ENCODE results near the gene SYTL2. TPM values are rescaled to one million over a fixed set of nuclear protein-coding genes. Genes with fewer than 3 reads are reported as not detected.
"Not testable (repeated sequence)": the region's sequence is repeated elsewhere in the genome, so short reads cannot be mapped to it uniquely, and the experiment has no call there.

Gene SYTL2
- total RNA-seq, 2 experiments from 2014 or later = 28.7 to 39.3 TPM

DNA sequence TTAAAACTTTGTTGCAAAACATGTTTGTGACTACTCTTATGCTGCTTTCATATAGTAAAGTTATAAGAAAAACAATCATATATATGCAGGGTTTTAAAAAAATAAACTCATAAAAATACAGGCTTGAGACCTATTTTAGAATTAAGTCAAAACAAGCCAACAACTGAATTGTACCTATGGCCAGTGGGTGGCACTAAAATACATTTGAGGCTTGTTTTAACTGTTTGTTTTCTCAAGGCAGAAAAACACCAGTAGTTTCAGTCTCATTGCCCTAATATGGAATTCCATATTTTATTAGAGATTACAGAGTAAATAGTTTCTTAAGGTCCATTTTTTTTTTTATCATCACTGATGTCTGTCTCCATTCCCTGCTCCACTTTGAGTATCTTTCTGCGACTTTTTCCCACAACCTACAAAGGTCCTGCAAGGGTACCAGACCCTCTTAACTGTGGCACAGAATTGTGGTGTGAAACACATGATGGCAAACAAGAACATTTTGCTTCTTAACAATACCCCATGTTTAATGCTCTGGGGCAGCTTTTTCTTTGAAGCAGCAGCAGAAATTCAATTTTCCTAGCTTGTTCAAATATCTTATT, 116.5 kb downstream of the SYTL2 start:
- H3K4me3 Mint-ChIP-seq = no peak overlapping the region
- DNase-seq = no peak
- no peak for ATAC-seq (ENCODE audit: low read depth)
- peaks cover 15% of the 10 kb centered on the region for H3K36me3 Mint-ChIP-seq
- H3K27me3 Mint-ChIP-seq = no peaks in the 10 kb centered on the region
- no peaks in the 10 kb centered on the region for H3K9me3 Mint-ChIP-seq
- POLR2A ChIA-PET = interaction anchor here (1.0 to 1.3 kb wide), 2 partner anchors 29 to 59 kb away, joined by 3 to 4 read pairs; partner anchors contain the start of gene CREBZF
- peaks cover 18% of the 10 kb centered on the region for H3K4me1 Mint-ChIP-seq
- H3K27ac Mint-ChIP-seq = no peak overlapping the region

DNA sequence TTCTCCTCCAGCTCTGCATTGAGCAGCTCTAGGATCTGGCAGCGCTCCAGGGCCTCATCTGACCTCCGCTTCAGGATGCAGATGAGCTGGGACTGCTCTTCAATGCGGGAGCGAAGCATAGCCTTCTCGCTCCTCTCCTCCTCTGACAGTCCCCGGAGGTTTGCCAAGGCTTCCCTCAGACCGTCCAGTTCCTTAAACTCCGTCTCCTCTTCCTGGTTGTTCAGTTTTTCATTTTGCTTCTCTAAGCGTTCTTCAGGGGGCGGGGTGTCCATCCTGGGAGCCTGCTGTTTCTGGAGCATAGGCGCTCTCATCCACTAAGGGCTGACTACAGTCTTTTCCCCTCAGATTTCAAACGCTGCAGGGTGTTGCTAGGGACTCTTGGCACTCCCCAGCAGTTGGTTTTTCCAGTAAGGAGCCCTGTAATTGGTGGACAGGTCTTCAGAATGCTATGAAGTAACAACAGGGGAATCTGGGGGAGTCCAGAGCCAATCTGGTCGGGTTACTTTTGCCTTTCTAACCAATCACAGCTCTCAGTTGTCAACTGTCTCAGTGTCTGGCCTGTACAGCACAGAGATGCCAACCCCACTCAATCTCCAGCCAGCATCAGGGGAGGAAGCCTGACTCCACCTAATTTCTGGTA, 125.0 kb downstream of the SYTL2 start, which contains the start of gene CCDC89:
CCDC89 (minus strand) TSS at position 376 of the 640 bp plus-strand sequence; CDS start at position 311, 65 bp downstream.
- Mint-ChIP-seq H3K9me3 (no peaks in the 10 kb centered on the region), H3K4me1 (peaks cover 20% of the 10 kb centered on the region), H3K36me3 (peaks cover 7% of the 10 kb centered on the region), H3K27ac (no peak within 1 kb of the TSS), H3K4me3 (no peak within 1 kb of the TSS), H3K27me3 (no peaks in the 10 kb centered on the region)
- POLR2A ChIA-PET = no interaction called here
- no peak for DNase-seq
- no peak for ATAC-seq (ENCODE audit: low read depth)

DNA sequence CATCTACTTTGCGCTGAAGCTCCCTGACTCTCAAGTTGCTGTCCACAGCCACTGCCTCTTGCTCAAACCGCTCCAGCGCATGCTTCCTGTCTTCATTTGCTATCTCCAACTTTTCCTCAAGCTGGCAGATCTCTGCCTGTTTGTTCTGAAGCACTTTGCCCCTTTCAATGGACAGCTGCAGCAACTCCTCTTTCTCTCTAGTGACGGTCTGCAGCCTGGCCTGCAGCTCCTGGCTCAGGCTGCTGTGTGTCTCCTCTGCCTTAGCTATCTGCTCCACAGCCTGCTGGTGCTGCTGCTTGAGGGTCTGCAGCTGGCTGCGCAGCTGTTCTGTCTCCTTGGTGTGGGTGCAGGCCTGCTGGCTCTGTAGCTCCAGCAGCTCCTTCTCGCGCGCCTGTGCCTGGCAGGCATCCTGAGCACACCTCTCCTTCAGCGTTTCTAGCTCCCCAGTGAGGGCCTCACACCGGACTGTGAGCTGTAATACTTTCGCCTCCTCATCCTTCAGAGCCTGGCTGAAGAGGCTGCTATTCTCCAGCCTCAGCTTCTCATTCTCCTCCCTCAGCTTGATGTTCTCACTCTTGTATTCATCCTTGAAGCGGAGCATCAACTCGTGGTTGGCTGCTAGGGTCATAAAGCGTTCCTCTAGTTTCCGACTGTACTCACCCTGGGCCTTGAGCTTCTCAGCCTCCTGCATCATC, 125.7 kb downstream of the SYTL2 start:
- Mint-ChIP-seq H3K4me3 (no peak overlapping the region), H3K27ac (no peak overlapping the region)
- POLR2A ChIA-PET = no interaction called here

GRCh38 chr11:85682330-85683305, 128.3 kb downstream of the SYTL2 start:
- H3K27ac Mint-ChIP-seq = peak overlapping the region; percentile 84
- peaks cover 14% of the 10 kb centered on the region for H3K4me1 Mint-ChIP-seq
- POLR2A ChIA-PET = interaction anchor here (0.7 to 3.2 kb wide), 3 partner anchors 18 to 474 kb away, joined by 5 to 20 read pairs (median 5); partner anchors contain the start of genes CREBZF and DLG2
- DNase-seq (peak; percentile 79), ATAC-seq (ENCODE audit: low read depth) (peak; percentile 95)
- peak overlapping the region; percentile 88 for H3K4me3 Mint-ChIP-seq
- no peaks in the 10 kb centered on the region for H3K27me3 Mint-ChIP-seq
- no peaks in the 10 kb centered on the region for H3K9me3 Mint-ChIP-seq
- peaks cover 3% of the 10 kb centered on the region for H3K36me3 Mint-ChIP-seq

More for the DNA sequence above, 125.7 kb downstream of the SYTL2 start:
- Mint-ChIP-seq H3K9me3 (no peaks in the 10 kb centered on the region), H3K27me3 (no peaks in the 10 kb centered on the region), H3K4me1 (peaks cover 15% of the 10 kb centered on the region), H3K36me3 (peaks cover 3% of the 10 kb centered on the region)
- ATAC-seq (ENCODE audit: low read depth) = no peak
- DNase-seq = no peak

DNA sequence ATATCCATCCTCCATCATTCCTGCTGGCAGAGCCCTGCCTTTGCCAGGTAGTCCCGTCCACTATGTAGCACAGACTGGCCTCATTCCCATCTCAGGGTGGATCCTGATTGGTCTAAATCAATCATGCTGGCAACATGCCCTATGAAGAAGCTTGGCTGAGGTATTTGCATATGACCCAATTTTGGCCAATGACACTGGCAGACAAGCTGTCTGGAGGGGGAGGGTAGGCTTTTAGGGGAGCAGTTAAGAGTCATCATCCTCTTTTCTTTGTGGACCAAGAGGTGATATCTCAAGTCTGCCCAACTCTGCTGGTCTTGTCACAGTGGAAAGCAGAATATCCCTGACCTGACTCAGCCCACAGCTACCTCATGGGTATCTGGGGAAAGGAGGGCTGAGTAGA, 130.0 kb downstream of the SYTL2 start:
- ATAC-seq (ENCODE audit: low read depth) (no peak), DNase-seq (no peak)
- Mint-ChIP-seq H3K4me1 (peaks cover 14% of the 10 kb centered on the region), H3K27me3 (no peaks in the 10 kb centered on the region), H3K4me3 (no peak overlapping the region), H3K9me3 (no peaks in the 10 kb centered on the region), H3K27ac (no peak overlapping the region), H3K36me3 (peaks cover 3% of the 10 kb centered on the region)
- POLR2A ChIA-PET = interaction anchor here (0.6 to 3.2 kb wide), 4 partner anchors 10 to 143 kb away, joined by 3 to 20 read pairs (median 5); partner anchors contain the start of gene CREBZF

DNA sequence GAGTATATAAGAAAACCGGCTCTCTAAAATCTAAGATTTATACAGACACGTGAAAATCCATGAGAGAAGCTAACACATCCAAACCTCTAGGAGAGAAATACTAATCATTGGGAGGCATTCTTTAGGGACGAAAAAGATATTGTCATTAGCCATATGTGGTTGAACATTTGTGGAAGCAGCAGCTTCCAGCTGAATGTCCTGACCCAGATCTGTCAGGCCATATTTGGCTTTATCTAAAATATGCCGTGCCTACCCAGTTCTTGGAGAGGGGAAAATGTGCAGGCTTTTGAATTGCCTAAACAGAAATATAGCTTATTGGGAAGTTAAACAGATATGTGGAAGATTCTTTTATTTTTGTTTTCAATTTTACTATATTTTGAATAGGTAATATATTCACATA, 131.4 kb downstream of the SYTL2 start:
- H3K27ac Mint-ChIP-seq = no peak overlapping the region
- POLR2A ChIA-PET = interaction anchor here (0.6 to 3.2 kb wide), 4 partner anchors 15 to 149 kb away, joined by 3 to 20 read pairs (median 4); partner anchors contain the start of genes CREBZF and TMEM126A
- no peak overlapping the region for H3K4me3 Mint-ChIP-seq
- peaks cover 3% of the 10 kb centered on the region for H3K27me3 Mint-ChIP-seq
- ATAC-seq (ENCODE audit: low read depth) (no peak), DNase-seq (no peak)
- H3K9me3 Mint-ChIP-seq = no peaks in the 10 kb centered on the region
- H3K4me1 Mint-ChIP-seq = peaks cover 14% of the 10 kb centered on the region
- peaks cover 3% of the 10 kb centered on the region for H3K36me3 Mint-ChIP-seq

DNA sequence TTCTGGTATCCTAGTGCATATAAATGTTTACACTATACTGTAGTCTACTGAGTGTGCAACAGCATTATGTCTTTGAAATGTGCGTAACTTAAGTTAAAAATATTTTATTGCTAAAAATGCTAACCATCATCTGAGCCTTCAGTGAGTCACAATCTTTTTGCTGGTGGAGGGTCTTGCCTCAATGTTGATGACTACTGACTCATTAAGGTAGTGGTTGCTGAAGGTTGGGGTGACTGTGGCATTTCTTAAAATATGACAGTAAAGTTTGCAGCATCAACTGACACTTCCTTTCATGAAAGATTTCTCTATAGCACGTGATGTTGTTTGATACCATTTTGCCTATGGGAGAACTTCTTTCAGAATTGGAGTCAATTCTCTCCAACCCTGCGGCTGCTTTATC, 137.5 kb downstream of the SYTL2 start:
- peaks cover 8% of the 10 kb centered on the region for H3K36me3 Mint-ChIP-seq
- H3K27me3 Mint-ChIP-seq = peaks cover 8% of the 10 kb centered on the region
- H3K4me3 Mint-ChIP-seq = no peak overlapping the region
- no peak overlapping the region for H3K27ac Mint-ChIP-seq
- H3K9me3 Mint-ChIP-seq = peaks cover 5% of the 10 kb centered on the region
- DNase-seq (no peak), ATAC-seq (ENCODE audit: low read depth) (peak; percentile 39)
- peaks cover 2% of the 10 kb centered on the region for H3K4me1 Mint-ChIP-seq
- POLR2A ChIA-PET = no interaction called here

DNA sequence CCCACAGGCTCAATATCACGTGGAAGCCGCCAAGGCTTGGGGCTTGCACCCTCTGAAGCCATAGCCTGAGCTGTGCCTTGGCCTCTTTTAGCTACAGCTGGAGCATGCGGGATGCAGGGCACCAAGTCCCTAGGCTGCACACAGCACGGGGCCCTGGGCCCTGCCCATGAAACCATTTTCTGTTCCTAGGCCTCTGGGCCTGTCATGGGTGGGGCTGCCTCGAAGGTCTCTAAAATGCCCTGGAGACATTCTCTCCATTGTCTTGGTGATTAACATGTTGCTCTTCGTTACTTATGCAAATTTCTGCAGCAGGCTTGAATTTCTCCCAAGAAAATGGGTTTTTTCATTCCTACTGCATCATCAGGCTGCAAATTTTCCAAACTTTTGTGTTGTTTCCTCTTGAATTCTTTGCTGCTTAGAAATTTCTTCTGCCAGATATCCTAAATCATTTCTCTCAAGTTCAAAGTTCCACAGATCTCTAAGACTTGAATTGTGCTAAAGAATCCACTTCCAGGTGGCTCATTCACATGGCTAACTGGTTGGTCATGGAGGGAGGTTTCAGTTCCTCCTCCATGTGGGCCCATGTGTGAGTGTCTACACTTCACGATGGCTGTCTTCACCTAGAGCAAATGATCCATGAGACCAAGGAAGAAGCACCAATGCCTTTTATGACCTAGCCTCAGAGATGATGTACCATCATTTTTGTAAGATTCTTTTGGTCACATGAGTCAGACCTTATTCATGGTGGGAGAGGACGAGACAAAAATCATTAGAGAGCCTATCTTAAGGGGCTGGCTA, 138.6 kb downstream of the SYTL2 start:
- Mint-ChIP-seq H3K27me3 (peaks cover 8% of the 10 kb centered on the region), H3K4me3 (no peak overlapping the region), H3K27ac (no peak overlapping the region), H3K9me3 (peaks cover 5% of the 10 kb centered on the region), H3K4me1 (peaks cover 2% of the 10 kb centered on the region), H3K36me3 (peaks cover 8% of the 10 kb centered on the region)
- DNase-seq (no peak), ATAC-seq (ENCODE audit: low read depth) (no peak)
- POLR2A ChIA-PET = no interaction called here

- ATAC-seq (ENCODE audit: low read depth); POLR2A ChIA-PET; H3K36me3 Mint-ChIP-seq; H3K27ac Mint-ChIP-seq; H3K4me1 Mint-ChIP-seq; H3K27me3 Mint-ChIP-seq; DNase-seq; H3K9me3 Mint-ChIP-seq; H3K4me3 Mint-ChIP-seq: not testable (repeated sequence)
Measured at GRCh38 chr11:85670949-85671663, 139.8 kb downstream of the SYTL2 start.

DNA sequence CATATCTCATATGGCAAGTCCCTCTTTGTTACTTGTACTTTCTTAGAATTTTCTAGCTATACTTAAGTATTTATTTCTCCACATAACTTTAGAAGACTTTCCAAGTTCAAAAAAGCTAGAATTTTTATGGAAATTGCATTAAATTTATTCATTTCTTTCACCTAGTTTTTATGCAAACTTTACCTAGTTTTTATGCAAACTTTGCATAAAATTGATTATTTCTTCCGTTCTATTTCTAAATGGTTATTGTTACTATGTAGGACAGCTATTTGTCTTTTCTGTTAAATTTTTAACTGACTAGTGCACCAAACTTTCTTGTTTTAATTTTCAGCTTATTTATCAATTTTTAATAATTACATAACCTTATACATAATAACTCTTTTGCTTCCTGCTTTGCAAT, 142.8 kb downstream of the SYTL2 start:
- H3K4me1 Mint-ChIP-seq = peaks cover 12% of the 10 kb centered on the region
- H3K27ac Mint-ChIP-seq = no peak overlapping the region
- peaks cover 14% of the 10 kb centered on the region for H3K36me3 Mint-ChIP-seq
- DNase-seq = no peak
- ATAC-seq (ENCODE audit: low read depth) = no peak
- POLR2A ChIA-PET = no interaction called here
- peaks cover 1% of the 10 kb centered on the region for H3K9me3 Mint-ChIP-seq
- peaks cover 2% of the 10 kb centered on the region for H3K27me3 Mint-ChIP-seq
- H3K4me3 Mint-ChIP-seq = no peak overlapping the region

DNA sequence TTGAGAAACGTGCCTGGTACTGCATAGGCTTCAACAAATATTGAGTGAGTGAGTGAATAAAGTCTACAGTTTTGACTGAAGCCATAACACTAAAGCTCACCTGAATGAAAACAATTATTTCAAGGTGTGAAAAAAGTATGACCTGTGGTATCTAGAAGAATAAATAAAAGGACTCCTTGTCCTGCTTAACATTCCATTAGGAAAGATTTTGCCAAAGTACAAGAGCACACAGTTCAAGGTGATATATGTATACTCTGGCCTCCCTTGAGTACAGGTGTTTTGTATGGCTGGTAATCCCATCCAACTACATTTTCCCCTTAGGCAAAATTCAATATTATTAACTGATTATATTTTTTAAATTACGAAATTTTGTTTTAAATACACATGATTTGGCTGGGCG, 144.3 kb downstream of the SYTL2 start:
- no peak overlapping the region for H3K4me3 Mint-ChIP-seq
- POLR2A ChIA-PET = no interaction called here
- DNase-seq = no peak
- H3K27ac Mint-ChIP-seq = no peak overlapping the region
- H3K9me3 Mint-ChIP-seq = peaks cover 1% of the 10 kb centered on the region
- H3K27me3 Mint-ChIP-seq = peaks cover 2% of the 10 kb centered on the region
- H3K4me1 Mint-ChIP-seq = peaks cover 13% of the 10 kb centered on the region
- H3K36me3 Mint-ChIP-seq = peaks cover 16% of the 10 kb centered on the region
- ATAC-seq (ENCODE audit: low read depth) = no peak

DNA sequence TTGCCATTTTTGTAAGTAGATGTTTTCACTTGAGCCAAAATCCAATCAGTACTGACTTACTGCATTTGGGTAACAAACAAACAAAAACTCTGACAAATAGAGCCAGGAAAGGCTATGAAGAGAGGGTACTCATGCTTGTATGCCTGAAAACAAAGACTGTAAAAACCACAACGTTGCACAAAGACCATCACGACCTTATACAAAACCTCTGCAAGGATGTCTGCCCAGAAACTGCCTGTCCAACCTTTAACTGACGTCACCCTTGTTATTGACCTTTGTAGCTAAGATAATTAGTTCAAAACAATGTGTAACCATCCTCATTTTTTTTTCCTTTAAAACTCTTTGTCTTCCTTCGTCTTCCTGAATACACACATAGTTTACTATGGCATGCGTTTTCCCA, 145.2 kb downstream of the SYTL2 start:
- ATAC-seq (ENCODE audit: low read depth) (no peak), DNase-seq (no peak)
- peaks cover 2% of the 10 kb centered on the region for H3K27me3 Mint-ChIP-seq
- peak overlapping the region; percentile 98 for H3K4me3 Mint-ChIP-seq
- no peak overlapping the region for H3K27ac Mint-ChIP-seq
- H3K9me3 Mint-ChIP-seq = no peaks in the 10 kb centered on the region
- H3K4me1 Mint-ChIP-seq = peaks cover 22% of the 10 kb centered on the region
- H3K36me3 Mint-ChIP-seq = peaks cover 23% of the 10 kb centered on the region
- POLR2A ChIA-PET = interaction anchor here (2.1 kb wide), 1 partner anchor 16 kb away, joined by 20 read pairs; no protein-coding TSS in a partner anchor
